Measurements from ENCODE around the gene CLEC6A. TPM values are rescaled to one million over a fixed set of nuclear protein-coding genes. Genes with fewer than 3 reads are reported as not detected.
"Not testable (repeated sequence)": the region's sequence is repeated elsewhere in the genome, so short reads cannot be mapped to it uniquely, and the experiment has no call there.

CLEC6A gene
- total RNA-seq, result not detected

- Histone ChIP-seq H3K36me3 (no peaks in the 10 kb centered on the region), H3K9me3 (no peaks in the 10 kb centered on the region), H3K27me3 (peaks cover 0 to 4% (median 0%) of the 10 kb centered on the region in 4 donors), H3K27ac (replicated peaks in 1 of 4) (no peak within 1 kb of the TSS), H3K4me3 (no peak within 1 kb of the TSS), H3K4me1 (no peaks in the 10 kb centered on the region)
- WGBS, result 50% methylated on average over 2 of the region's 2 CpGs
- intact Hi-C loops (cut with DNase I), result no loop called here
- TF ChIP-seq CTCF (IDR thresholded peaks at IDR 0.05) (no peak), EP300 (IDR thresholded peaks at IDR 0.05) (no peak), POLR2A (IDR thresholded peaks at IDR 0.05; ENCODE audit: low read depth) (no peak), POLR2AphosphoS5 (IDR thresholded peaks at IDR 0.05) (no peak)
- no peak for DNase-seq (ENCODE audit: extremely low spot score)
Observed at GRCh38 chr12:8455727-8456360, at the start of gene CLEC6A. CLEC6A (plus strand) TSS chr12:8455962; CDS start chr12:8456112, 150 bp downstream.

- H3K4me1 ChIP-seq; H3K36me3 ChIP-seq; H3K9me3 ChIP-seq; H3K27ac ChIP-seq (replicated peaks in 1 of 4); intact Hi-C loops (cut with DNase I); DNase-seq (ENCODE audit: extremely low spot score); H3K27me3 ChIP-seq; H3K4me3 ChIP-seq: not testable (repeated sequence)
- WGBS, result no CpG with 5 or more reads among the region's 6 CpGs
Observed at GRCh38 chr12:8419576-8419975, 36.2 kb upstream of the CLEC6A start.

- H3K9me3 ChIP-seq, result no peaks in the 10 kb centered on the region
- WGBS, result no CpG with 5 or more reads among the region's 10 CpGs
- TF ChIP-seq EP300 (IDR thresholded peaks at IDR 0.05), result no peak
- no peak for TF ChIP-seq CTCF (IDR thresholded peaks at IDR 0.05)
- no peak for TF ChIP-seq POLR2AphosphoS5 (IDR thresholded peaks at IDR 0.05)
- no peak for TF ChIP-seq POLR2A (IDR thresholded peaks at IDR 0.05; ENCODE audit: low read depth)
Observed at GRCh38 chr12:8420506-8420905, 35.3 kb upstream of the CLEC6A start.

GRCh38 chr12:8444536-8445278 is 11.1 kb upstream of the CLEC6A start:
- H3K27ac ChIP-seq (replicated peaks in 1 of 4); H3K9me3 ChIP-seq; H3K4me1 ChIP-seq; DNase-seq (ENCODE audit: extremely low spot score); H3K27me3 ChIP-seq; H3K36me3 ChIP-seq; H3K4me3 ChIP-seq; intact Hi-C loops (cut with DNase I): not testable (repeated sequence)
- WGBS, result 89% methylated on average over 18 of the region's 22 CpGs

More at GRCh38 chr12:8420506-8420905, 35.3 kb upstream of the CLEC6A start:
- no peak overlapping the region for H3K27ac ChIP-seq (replicated peaks in 1 of 4)
- H3K4me3 ChIP-seq, result no peak overlapping the region
- no peaks in the 10 kb centered on the region for H3K36me3 ChIP-seq
- DNase-seq (ENCODE audit: extremely low spot score), result no peak
- intact Hi-C loops (cut with DNase I), result no loop called here
- H3K27me3 ChIP-seq, result no peaks in the 10 kb centered on the region
- H3K4me1 ChIP-seq, result no peaks in the 10 kb centered on the region

- H3K4me1 ChIP-seq, result no peaks in the 10 kb centered on the region
- no peak for TF ChIP-seq POLR2AphosphoS5 (IDR thresholded peaks at IDR 0.05)
- TF ChIP-seq CTCF (IDR thresholded peaks at IDR 0.05), result no peak
- TF ChIP-seq EP300 (IDR thresholded peaks at IDR 0.05), result no peak
- no peak for TF ChIP-seq POLR2A (IDR thresholded peaks at IDR 0.05; ENCODE audit: low read depth)
- no peak overlapping the region for H3K27ac ChIP-seq (replicated peaks in 1 of 4)
- no peaks in the 10 kb centered on the region for H3K27me3 ChIP-seq
- intact Hi-C loops (cut with DNase I), result no loop called here
- DNase-seq (ENCODE audit: extremely low spot score), result no peak
- H3K36me3 ChIP-seq, result no peaks in the 10 kb centered on the region
- no peaks in the 10 kb centered on the region for H3K9me3 ChIP-seq
- no peak overlapping the region for H3K4me3 ChIP-seq
- WGBS, result 93% methylated on average over 2 of the region's 2 CpGs
Observed at GRCh38 chr12:8445731-8446130, 10.0 kb upstream of the CLEC6A start.

All from esophagus muscularis mucosa (tissue), 4 donors.